Neural cell (in vitro differentiated cells): ENCODE results near the gene HRAS. TPM values are rescaled to one million over a fixed set of nuclear protein-coding genes. Genes with fewer than 3 reads are reported as not detected.

Experiments
- H2AFZ ChIP-seq: fragments of 200-600, 300-800 bp; sonication (generic), shearing (Covaris generic); 2 replicates; pipeline ENCODE4 v1.6.0; 2014; ENCODE audit warnings: low read depth, mild to moderate bottlenecking, antibody characterized with exemption, low read length, moderate library complexity
- H3F3A ChIP-seq: fragments of 200-600 bp; shearing (Covaris generic); 2 replicates; pipeline ENCODE4 v1.6.1; 2016; ENCODE audit warnings: mild to moderate bottlenecking, moderate library complexity, mixed read lengths, antibody characterized with exemption, low read length; ENCODE audit not compliant: insufficient read depth, poor library complexity, severe bottlenecking
- H3K27ac ChIP-seq: fragments of 200-600, 300-800 bp; sonication (generic), shearing (Covaris generic); 2 replicates; pipeline ENCODE4 v1.5.1; 2014; ENCODE audit warnings: mild to moderate bottlenecking, low read length, moderate library complexity
- H3K27me3 ChIP-seq: fragments of 300-800, 200-600 bp; sonication (generic), shearing (Covaris generic); 2 replicates; pipeline ENCODE4 v1.6.0; 2014; ENCODE audit warnings: mild to moderate bottlenecking, low read depth, low read length, moderate library complexity; ENCODE audit not compliant: insufficient read depth
- H3K36me3 ChIP-seq: fragments of 300-800, 200-600 bp; sonication (generic), shearing (Covaris generic); 2 replicates; pipeline ENCODE4 v1.5.1; 2014; ENCODE audit warnings: mild to moderate bottlenecking, antibody characterized with exemption, low read length, moderate library complexity; ENCODE audit not compliant: insufficient read depth
- H3K4me2 ChIP-seq: fragments of 300-800, 200-600 bp; sonication (generic), shearing (Covaris generic); 2 replicates; pipeline ENCODE4 v1.6.0; 2014; ENCODE audit warnings: mild to moderate bottlenecking, low read length
- H3K4me3 ChIP-seq: fragments of 300-800, 200-600 bp; sonication (generic), shearing (Covaris generic); 2 replicates; pipeline ENCODE4 v1.5.1; 2014; ENCODE audit warnings: mild to moderate bottlenecking, low read length, moderate library complexity
- H3K79me2 ChIP-seq: fragments of 200-600 bp; shearing (Covaris generic); replicated peaks from 2 replicates; pipeline ENCODE4 v1.6.0; 2014; ENCODE audit warnings: mild to moderate bottlenecking, low read length, moderate library complexity; ENCODE audit not compliant: insufficient read depth
- H3K9ac ChIP-seq: fragments of 300-800, 200-600 bp; sonication (generic), shearing (Covaris generic); 2 replicates; pipeline ENCODE4 v1.6.1; 2016; ENCODE audit warnings: mild to moderate bottlenecking, low read length, mixed read lengths
- H3K9me2 ChIP-seq: fragments of 200-600 bp; shearing (Covaris generic); 2 replicates; pipeline ENCODE4 v1.6.1; 2016; ENCODE audit warnings: mild to moderate bottlenecking, low read length, mixed read lengths; ENCODE audit not compliant: insufficient read depth
- H3K9me3 ChIP-seq: fragments of 200-600, 300-800 bp; sonication (generic), shearing (Covaris generic); 2 replicates; pipeline ENCODE4 v1.6.1; 2016; ENCODE audit warnings: mild to moderate bottlenecking, mixed run types, low read length, moderate library complexity, mixed read lengths
- H4K20me1 ChIP-seq: fragments of 200-600 bp; shearing (Covaris generic); 2 replicates; pipeline ENCODE4 v1.6.1; 2016; ENCODE audit warnings: mild to moderate bottlenecking, mixed run types; ENCODE audit not compliant: insufficient read depth
- CTCF ChIP-seq: fragments of 450-650 bp; IDR thresholded peaks from 2 replicates; pipeline ENCODE4 v1.5.1; 2014; ENCODE audit warnings: antibody characterized with exemption, mild to moderate bottlenecking, moderate library complexity; ENCODE audit not compliant: poor library complexity, severe bottlenecking
- EP300 ChIP-seq: fragments of 450-650 bp; conservative IDR thresholded peaks from 2 replicates; pipeline ENCODE4 v1.6.1; 2014; ENCODE audit warnings: antibody characterized with exemption, mild to moderate bottlenecking, moderate library complexity; ENCODE audit not compliant: poor library complexity, severe bottlenecking
- EZH2 ChIP-seq: fragments of 200-600, 300-800 bp; shearing (Covaris generic), sonication (generic); IDR thresholded peaks from 2 replicates; pipeline ENCODE4 v1.6.1; 2014; ENCODE audit warnings: antibody characterized with exemption, low read length, borderline replicate concordance, mild to moderate bottlenecking; ENCODE audit not compliant: insufficient read depth, poor library complexity, severe bottlenecking
- MXI1 ChIP-seq: fragments of 450-650 bp; conservative IDR thresholded peaks from 2 replicates; pipeline ENCODE4 v1.6.1; 2014; ENCODE audit warnings: antibody characterized with exemption, mild to moderate bottlenecking; ENCODE audit not compliant: poor library complexity, severe bottlenecking
- POLR2AphosphoS5 ChIP-seq: IDR thresholded peaks from 2 replicates; pipeline ENCODE4 v1.6.1; 2012
- RAD21 ChIP-seq: fragments of 450-650 bp; conservative IDR thresholded peaks from 2 replicates; pipeline ENCODE4 v1.6.1; 2014; ENCODE audit warnings: antibody characterized with exemption, mild to moderate bottlenecking, moderate library complexity
- REST ChIP-seq: IDR thresholded peaks from 2 replicates; pipeline ENCODE4 v1.6.1; 2012; ENCODE audit warnings: borderline replicate concordance
- SMC3 ChIP-seq: fragments of 450-650 bp; conservative IDR thresholded peaks from 2 replicates; pipeline ENCODE4 v1.6.1; 2014; ENCODE audit warnings: antibody characterized with exemption, mild to moderate bottlenecking, moderate library complexity; ENCODE audit not compliant: poor library complexity
- TAF1 ChIP-seq: IDR thresholded peaks from 2 replicates; pipeline ENCODE4 v1.6.1; 2012; ENCODE audit warnings: low read depth
- polyA plus RNA-seq: library from polyadenylated mRNA; depleted of rRNA; stranded (reverse); fragments of >200 nt; gene quantifications from 2 replicates; pipeline ENCODE4 v1.2.3, GENCODE V29; 2014

HRAS gene
- polyA plus RNA-seq, 1 donor from 2014 or later, result 120 TPM

GRCh38 chr11:563812-564578, 28.6 kb upstream of the HRAS start:
- TF ChIP-seq RAD21 (no peak), SMC3 (no peak), EZH2 (no peak), POLR2AphosphoS5 (no peak), CTCF (no peak), EP300 (no peak), REST (no peak), MXI1 (no peak), TAF1 (no peak)
- H4K20me1 ChIP-seq, result no peaks in the 10 kb centered on the region
- no peaks in the 10 kb centered on the region for H3K36me3 ChIP-seq
- H3K4me2 ChIP-seq, result no peak overlapping the region
- no peak overlapping the region for H3K4me3 ChIP-seq
- H3F3A ChIP-seq, result no peaks in the 10 kb centered on the region
- H3K27ac ChIP-seq, result no peak overlapping the region
- no peaks in the 10 kb centered on the region for H3K79me2 ChIP-seq
- H3K9me2 ChIP-seq, result no peaks in the 10 kb centered on the region
- no peaks in the 10 kb centered on the region for H3K9me3 ChIP-seq
- no peaks in the 10 kb centered on the region for H3K27me3 ChIP-seq
- no peak overlapping the region for H2AFZ ChIP-seq
- H3K9ac ChIP-seq, result no peak overlapping the region

- TF ChIP-seq SMC3, result no peak
- TF ChIP-seq RAD21, result no peak
- no peak for TF ChIP-seq MXI1
- TF ChIP-seq CTCF, result no peak
- TF ChIP-seq REST, result no peak
- TF ChIP-seq POLR2AphosphoS5, result no peak
- no peak for TF ChIP-seq TAF1
- TF ChIP-seq EZH2, result no peak
- Histone ChIP-seq H3K9me3 (no peaks in the 10 kb centered on the region), H4K20me1 (no peaks in the 10 kb centered on the region), H3K79me2 (no peaks in the 10 kb centered on the region), H3K27ac (no peak overlapping the region), H3K4me3 (no peak overlapping the region), H3K9me2 (no peaks in the 10 kb centered on the region), H3K4me2 (no peak overlapping the region), H3K9ac (no peak overlapping the region), H2AFZ (no peak overlapping the region), H3K36me3 (no peaks in the 10 kb centered on the region), H3K27me3 (peaks cover 2% of the 10 kb centered on the region), H3F3A (no peaks in the 10 kb centered on the region)
These were observed 27.9 kb upstream of the HRAS start for GRCh38 chr11:563066-563811.
